ENCODE data around the gene C1QTNF12.

Gene C1QTNF12

DNA sequence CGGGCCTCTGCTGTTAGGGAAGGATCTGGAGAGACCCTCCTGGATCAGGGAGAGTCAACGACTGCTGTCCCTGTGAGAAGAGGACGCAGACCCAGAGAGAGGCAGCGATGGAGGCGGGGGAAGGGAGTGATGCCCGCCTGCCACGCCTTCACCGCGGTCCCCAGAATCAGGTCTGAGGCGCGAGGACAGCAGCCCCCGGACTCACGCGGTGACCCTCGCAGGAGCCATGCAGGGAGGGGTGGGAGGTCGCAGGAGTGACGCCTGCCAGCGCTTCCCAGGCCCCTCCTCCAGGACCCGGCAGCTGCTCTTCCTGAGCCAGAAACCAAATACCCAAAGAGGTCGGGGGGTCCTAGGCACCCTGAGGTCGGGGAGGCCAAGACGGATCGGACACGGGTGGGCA, 26.3 kb downstream of the C1QTNF12 start:
- Histone ChIP-seq H3K4me3 (replicated peaks; ENCODE audit: insufficient read depth, low read length) (no peak overlapping the region), H3K27me3 (ENCODE audit: insufficient read depth, poor library complexity, severe bottlenecking) (no peaks in the 10 kb centered on the region), H3K27ac (replicated peaks) (no peak overlapping the region)
- DNase-seq (ENCODE audit: low read depth in 1 of 2, low spot score in 1 of 2), result no peak
- no peak for TF ChIP-seq SPI1 (IDR thresholded peaks at IDR 0.05; ENCODE audit: borderline replicate concordance, low read depth)
- TF ChIP-seq, protein P1, sequence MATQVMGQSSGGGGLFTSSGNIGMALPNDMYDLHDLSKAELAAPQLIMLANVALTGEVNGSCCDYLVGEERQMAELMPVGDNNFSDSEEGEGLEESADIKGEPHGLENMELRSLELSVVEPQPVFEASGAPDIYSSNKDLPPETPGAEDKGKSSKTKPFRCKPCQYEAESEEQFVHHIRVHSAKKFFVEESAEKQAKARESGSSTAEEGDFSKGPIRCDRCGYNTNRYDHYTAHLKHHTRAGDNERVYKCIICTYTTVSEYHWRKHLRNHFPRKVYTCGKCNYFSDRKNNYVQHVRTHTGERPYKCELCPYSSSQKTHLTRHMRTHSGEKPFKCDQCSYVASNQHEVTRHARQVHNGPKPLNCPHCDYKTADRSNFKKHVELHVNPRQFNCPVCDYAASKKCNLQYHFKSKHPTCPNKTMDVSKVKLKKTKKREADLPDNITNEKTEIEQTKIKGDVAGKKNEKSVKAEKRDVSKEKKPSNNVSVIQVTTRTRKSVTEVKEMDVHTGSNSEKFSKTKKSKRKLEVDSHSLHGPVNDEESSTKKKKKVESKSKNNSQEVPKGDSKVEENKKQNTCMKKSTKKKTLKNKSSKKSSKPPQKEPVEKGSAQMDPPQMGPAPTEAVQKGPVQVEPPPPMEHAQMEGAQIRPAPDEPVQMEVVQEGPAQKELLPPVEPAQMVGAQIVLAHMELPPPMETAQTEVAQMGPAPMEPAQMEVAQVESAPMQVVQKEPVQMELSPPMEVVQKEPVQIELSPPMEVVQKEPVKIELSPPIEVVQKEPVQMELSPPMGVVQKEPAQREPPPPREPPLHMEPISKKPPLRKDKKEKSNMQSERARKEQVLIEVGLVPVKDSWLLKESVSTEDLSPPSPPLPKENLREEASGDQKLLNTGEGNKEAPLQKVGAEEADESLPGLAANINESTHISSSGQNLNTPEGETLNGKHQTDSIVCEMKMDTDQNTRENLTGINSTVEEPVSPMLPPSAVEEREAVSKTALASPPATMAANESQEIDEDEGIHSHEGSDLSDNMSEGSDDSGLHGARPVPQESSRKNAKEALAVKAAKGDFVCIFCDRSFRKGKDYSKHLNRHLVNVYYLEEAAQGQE (IDR thresholded peaks at IDR 0.05; ENCODE audit: insufficient replicate concordance, low read depth), result no peak
- no peak for TF ChIP-seq GABPA (IDR thresholded peaks at IDR 0.05; ENCODE audit: low read depth)
- TF ChIP-seq POLR2AphosphoS5 (IDR thresholded peaks at IDR 0.05; ENCODE audit: low read depth), result no peak
- TF ChIP-seq, protein P2, sequence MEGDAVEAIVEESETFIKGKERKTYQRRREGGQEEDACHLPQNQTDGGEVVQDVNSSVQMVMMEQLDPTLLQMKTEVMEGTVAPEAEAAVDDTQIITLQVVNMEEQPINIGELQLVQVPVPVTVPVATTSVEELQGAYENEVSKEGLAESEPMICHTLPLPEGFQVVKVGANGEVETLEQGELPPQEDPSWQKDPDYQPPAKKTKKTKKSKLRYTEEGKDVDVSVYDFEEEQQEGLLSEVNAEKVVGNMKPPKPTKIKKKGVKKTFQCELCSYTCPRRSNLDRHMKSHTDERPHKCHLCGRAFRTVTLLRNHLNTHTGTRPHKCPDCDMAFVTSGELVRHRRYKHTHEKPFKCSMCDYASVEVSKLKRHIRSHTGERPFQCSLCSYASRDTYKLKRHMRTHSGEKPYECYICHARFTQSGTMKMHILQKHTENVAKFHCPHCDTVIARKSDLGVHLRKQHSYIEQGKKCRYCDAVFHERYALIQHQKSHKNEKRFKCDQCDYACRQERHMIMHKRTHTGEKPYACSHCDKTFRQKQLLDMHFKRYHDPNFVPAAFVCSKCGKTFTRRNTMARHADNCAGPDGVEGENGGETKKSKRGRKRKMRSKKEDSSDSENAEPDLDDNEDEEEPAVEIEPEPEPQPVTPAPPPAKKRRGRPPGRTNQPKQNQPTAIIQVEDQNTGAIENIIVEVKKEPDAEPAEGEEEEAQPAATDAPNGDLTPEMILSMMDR (IDR thresholded peaks at IDR 0.05; ENCODE audit: insufficient read depth, low read length), result no peak

- no peaks in the 10 kb centered on the region for H3K27me3 ChIP-seq (ENCODE audit: insufficient read depth, poor library complexity, severe bottlenecking)
- DNase-seq (ENCODE audit: low read depth in 1 of 2, low spot score in 1 of 2), result no peak
- TF ChIP-seq POLR2AphosphoS5 (IDR thresholded peaks at IDR 0.05; ENCODE audit: low read depth), result no peak
- TF ChIP-seq, protein P1 (IDR thresholded peaks at IDR 0.05; ENCODE audit: insufficient replicate concordance, low read depth), result no peak
- TF ChIP-seq, protein P2 (IDR thresholded peaks at IDR 0.05; ENCODE audit: insufficient read depth, low read length), result no peak
- no peak for TF ChIP-seq SPI1 (IDR thresholded peaks at IDR 0.05; ENCODE audit: borderline replicate concordance, low read depth)
- no peak for TF ChIP-seq GABPA (IDR thresholded peaks at IDR 0.05; ENCODE audit: low read depth)
These were observed 27.2 kb downstream of the C1QTNF12 start for GRCh38 chr1:1219341-1219740.

GRCh38 chr1:1218524-1219200, 27.9 kb downstream of the C1QTNF12 start:
- no peak for DNase-seq (ENCODE audit: low read depth in 1 of 2, low spot score in 1 of 2)
- TF ChIP-seq, protein P2 (IDR thresholded peaks at IDR 0.05; ENCODE audit: insufficient read depth, low read length), result no peak
- TF ChIP-seq POLR2AphosphoS5 (IDR thresholded peaks at IDR 0.05; ENCODE audit: low read depth), result no peak
- TF ChIP-seq GABPA (IDR thresholded peaks at IDR 0.05; ENCODE audit: low read depth), result no peak
- TF ChIP-seq, protein P1 (IDR thresholded peaks at IDR 0.05; ENCODE audit: insufficient replicate concordance, low read depth), result no peak
- no peak for TF ChIP-seq SPI1 (IDR thresholded peaks at IDR 0.05; ENCODE audit: borderline replicate concordance, low read depth)
- no peak overlapping the region for H3K27ac ChIP-seq (replicated peaks)
- H3K27me3 ChIP-seq (ENCODE audit: insufficient read depth, poor library complexity, severe bottlenecking), result no peaks in the 10 kb centered on the region
- no peak overlapping the region for H3K4me3 ChIP-seq (replicated peaks; ENCODE audit: insufficient read depth, low read length)

More at GRCh38 chr1:1219341-1219740, 27.2 kb downstream of the C1QTNF12 start:
- H3K4me3 ChIP-seq (replicated peaks; ENCODE audit: insufficient read depth, low read length), result no peak overlapping the region
- no peak overlapping the region for H3K27ac ChIP-seq (replicated peaks)

Measured in HL-60 (cell line).